ENCODE measurements around the gene SUOX.
"Not testable (repeated sequence)": the region's sequence is repeated elsewhere in the genome, so short reads cannot be mapped to it uniquely, and the experiment has no call there.

DNA sequence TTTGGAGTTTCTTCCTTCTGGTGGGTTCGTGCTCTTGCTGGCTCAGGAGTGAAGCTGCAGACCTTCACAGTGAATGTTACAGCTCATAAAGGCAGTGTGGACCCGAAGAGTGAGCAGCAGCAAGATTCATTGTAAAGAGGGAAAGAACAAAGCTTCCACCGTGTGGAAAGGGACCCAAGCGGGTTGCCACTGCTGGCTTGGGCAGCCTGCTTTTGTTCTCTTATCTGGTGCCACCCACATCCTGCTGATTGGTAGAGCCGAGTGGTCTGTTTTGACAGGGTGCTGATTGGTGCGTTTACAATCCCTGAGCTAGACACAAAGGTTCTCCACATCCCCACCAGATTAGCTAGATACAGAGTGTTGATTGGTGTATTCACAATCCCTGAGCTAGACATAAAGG lies 2.4 kb downstream of the SUOX start:
- TF ChIP-seq, protein P1, sequence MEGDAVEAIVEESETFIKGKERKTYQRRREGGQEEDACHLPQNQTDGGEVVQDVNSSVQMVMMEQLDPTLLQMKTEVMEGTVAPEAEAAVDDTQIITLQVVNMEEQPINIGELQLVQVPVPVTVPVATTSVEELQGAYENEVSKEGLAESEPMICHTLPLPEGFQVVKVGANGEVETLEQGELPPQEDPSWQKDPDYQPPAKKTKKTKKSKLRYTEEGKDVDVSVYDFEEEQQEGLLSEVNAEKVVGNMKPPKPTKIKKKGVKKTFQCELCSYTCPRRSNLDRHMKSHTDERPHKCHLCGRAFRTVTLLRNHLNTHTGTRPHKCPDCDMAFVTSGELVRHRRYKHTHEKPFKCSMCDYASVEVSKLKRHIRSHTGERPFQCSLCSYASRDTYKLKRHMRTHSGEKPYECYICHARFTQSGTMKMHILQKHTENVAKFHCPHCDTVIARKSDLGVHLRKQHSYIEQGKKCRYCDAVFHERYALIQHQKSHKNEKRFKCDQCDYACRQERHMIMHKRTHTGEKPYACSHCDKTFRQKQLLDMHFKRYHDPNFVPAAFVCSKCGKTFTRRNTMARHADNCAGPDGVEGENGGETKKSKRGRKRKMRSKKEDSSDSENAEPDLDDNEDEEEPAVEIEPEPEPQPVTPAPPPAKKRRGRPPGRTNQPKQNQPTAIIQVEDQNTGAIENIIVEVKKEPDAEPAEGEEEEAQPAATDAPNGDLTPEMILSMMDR (IDR thresholded peaks at IDR 0.05) = not testable (repeated sequence)
- not testable (repeated sequence) for TF ChIP-seq POLR2A (IDR thresholded peaks at IDR 0.05)
